NCI-H460 (cell line): ENCODE results near the gene SEMA4D. TPM values are rescaled to one million over a fixed set of nuclear protein-coding genes. Genes with fewer than 3 reads are reported as not detected.
"Not testable (repeated sequence)": the region's sequence is repeated elsewhere in the genome, so short reads cannot be mapped to it uniquely, and the experiment has no call there.

Source experiments
- DNase-seq: peaks from one replicate; pipeline ENCODE4 v3.0.0-alpha.2; 2016; ENCODE audit warnings: low read depth; ENCODE audit errors: extremely low read depth
- total RNA-seq: library from RNA; depleted of rRNA; stranded (reverse); fragments of >200 nt; shearing (Covaris generic); gene quantifications from 2 replicates; pipeline ENCODE4 v1.2.3, GENCODE V29; 2014

The SEMA4D gene
- total RNA-seq, 1 experiment from 2014 or later, result 2.3 TPM

DNA sequence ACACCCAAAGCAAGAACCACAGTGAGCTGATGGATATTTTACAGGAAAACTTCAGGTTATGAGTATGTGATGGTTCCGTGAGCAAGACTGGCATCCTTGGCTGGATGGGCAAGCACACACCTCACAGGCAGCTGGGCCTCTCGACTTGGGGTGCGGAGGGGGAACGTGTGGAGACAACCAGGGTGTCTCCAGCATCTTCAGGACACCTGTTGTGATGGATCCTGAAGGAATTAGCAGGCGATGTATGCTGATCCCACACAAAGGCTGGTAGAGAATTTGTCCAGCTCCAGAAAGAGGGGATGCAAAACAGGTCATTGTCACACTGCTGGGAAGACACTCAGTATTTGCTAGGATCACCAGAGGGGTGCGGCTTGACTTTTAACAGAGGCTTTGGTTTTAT lies 136.9 kb downstream of the SEMA4D start:
- DNase-seq, result no peak

- DNase-seq, result no peak
Observed at GRCh38 chr9:89360465-89360864, 137.4 kb downstream of the SEMA4D start.

- DNase-seq, result no peak
Observed at GRCh38 chr9:89359751-89360261, 138.1 kb downstream of the SEMA4D start.

DNA sequence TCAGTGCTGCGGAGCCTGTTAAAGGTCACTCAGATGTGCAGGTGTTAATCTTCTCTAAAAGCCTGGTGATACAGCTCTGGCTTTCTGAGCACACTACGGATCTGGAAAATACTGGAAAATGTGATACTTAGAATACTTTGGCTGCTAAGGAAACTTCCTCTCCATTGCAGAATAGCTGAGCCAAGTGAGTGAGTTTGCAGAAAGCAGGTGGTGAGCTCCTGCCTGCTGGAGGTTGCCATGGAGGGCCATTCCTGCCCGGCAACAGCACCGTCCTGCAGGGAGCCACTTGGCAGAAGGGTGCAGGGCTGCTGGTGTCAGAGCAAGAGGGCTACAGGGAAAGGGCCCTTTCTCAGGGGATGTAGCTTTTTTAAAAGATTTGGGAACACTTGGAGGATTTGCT lies 138.9 kb downstream of the SEMA4D start:
- DNase-seq, result no peak

- DNase-seq, result no peak
Observed at GRCh38 chr9:89358376-89358916, 139.5 kb downstream of the SEMA4D start.

DNA sequence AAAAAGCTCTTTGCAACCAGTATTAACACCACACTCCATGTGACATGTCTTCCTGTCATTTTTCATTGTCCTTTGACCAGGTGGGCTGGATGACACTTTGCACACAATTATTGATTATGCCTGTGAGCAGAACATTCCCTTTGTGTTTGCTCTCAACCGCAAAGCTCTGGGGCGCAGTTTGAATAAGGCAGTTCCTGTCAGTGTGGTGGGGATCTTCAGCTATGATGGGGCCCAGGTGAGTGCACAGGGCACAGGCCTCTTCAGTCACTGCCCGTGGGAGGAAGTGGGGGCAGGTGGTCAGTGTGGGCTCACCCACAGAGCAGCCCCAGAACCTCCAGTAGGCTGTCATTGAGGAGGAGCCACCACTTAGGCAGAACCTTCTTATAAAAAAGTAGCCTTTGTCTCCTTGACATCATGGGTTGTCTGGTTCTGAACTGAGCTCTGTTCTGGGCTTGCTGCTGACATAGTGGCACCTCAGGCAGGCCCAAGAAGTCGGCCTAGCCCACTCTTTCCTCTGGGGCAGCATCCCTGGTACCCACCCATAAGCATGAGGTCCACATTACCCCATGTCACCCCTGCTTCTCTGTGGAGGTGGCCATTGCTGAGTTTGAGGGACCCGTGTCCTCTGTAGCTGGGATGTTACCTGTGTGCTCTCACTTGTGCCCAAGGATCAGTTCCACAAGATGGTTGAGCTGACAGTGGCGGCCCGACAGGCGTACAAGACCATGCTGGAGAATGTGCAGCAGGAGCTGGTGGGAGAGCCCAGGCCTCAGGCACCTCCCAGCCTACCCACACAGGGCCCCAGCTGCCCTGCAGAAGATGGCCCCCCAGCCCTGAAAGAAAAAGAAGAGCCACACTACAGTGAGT lies 140.3 kb downstream of the SEMA4D start:
- DNase-seq, result no peak

GRCh38 chr9:89356782-89357181 lies 141.1 kb downstream of the SEMA4D start:
- DNase-seq, result no peak

GRCh38 chr9:89354471-89354870 lies 143.4 kb downstream of the SEMA4D start:
- no peak for DNase-seq

GRCh38 chr9:89353989-89354388 lies 143.9 kb downstream of the SEMA4D start:
- DNase-seq, result no peak

DNA sequence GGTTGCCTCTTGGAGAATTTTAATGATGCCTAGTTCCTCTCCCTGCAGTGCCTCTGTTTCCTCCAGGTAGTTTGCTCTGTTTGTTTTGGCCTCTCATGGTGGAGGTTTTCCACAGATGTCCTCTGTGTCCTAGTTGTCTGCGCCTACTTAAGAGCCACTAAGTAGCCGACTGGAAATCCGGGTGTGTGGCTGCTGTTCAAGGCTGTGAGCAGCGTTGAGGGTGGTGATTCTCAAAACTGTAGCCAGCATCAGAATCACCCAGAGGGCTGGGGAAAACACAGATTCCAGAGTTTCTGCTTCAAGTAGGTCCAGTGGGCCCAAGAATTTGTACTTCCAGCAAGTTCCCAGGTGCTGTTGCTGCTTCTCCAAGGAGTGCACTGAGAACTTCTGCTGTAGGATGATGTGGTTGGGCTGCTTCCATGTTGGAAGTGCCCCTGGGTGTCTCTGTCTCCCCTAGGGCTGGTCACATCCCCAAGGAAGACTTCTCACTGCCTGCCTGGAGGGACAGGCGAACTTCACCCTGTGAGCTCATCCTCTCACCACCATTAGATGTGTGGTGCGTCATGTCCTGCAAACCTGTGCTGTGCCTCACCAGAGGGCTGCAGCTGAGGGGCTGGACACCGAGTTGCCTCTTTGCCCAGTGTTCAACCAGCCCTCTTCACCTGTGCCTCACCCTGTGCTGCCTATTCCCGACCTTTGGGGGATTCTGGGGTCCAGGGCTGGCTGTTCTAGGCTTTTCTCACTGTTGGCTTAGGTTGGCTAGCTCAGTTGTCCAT lies 144.9 kb downstream of the SEMA4D start:
- no peak for DNase-seq

DNA sequence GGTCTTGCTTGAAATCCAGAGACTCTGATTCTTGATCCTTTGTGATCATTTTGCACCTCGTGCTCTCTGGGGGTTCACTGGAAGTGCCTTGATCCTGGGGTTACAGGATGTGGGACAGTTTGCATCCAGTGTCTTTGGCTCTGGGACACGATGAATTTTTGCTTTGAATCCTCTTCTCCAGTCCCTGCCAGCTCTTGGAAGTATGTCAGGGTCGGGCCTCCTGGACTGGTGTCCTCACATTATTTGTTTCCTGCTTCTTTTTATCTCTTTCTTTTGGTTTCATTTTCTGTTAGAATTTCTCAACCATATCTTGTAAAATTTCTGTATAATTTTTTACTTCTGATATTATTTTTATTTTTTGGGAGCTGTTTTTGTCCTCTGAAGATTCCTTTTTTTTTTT lies 145.5 kb downstream of the SEMA4D start:
- no peak for DNase-seq

DNA sequence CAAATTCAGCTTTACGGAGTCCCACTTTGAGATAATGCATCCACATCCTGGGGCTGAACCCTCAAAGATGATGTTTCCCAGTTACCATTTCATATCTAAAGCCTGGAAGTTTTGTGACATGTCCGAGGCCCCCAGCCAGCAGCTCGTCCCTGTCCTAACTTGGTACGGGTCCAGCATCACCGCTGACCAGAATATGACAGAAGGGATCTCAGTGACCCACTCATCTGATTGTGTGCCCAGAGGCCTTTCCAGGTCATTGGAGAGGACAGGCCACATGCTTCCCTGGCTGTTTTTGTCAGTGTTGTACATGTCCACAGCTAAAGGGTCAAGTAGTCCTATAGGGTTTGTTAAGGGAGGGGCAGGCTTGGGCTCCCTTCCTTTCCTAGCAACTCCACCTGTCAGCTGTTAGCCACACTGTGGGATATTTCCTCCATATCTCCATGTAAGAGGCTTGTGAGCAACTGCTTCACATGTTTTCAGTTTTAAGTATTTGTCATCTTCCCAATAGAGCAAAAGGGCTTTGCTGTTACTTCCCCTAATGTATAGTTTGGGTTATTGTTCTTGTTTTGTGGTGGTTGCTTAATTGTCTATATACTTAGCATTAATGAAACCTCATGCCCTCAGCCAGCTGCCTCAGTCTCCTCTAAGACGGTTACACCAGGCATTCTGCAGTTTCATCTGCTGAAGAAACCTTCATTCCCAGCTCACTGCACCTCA lies 146.2 kb downstream of the SEMA4D start:
- DNase-seq, result no peak

DNA sequence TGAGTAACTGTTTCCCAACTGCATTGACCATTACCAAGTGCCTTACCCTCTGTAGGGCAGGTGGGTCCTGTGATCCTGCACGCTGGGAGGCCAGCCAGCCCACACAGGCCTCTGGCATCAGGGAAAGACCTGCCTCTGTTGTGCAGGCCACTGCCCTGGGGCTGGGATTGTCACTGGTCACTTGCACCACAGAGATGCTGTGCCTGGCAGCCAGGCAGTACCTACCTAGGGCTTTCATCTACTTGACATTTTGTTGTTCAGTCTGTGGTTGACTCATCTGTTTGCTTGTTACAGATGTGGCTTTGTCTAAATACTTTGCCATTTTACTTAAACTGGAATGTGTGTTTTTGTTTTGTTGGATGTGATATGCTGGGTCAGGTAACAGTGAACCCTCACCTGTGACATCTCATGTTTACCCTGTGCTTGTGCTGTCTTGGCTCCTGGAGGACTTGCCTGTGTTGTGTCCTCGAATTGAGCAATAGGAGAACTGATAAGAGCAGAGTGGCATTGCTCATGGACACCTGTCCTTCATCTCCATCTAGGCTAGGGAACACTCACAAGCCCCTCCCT lies 146.8 kb downstream of the SEMA4D start:
- no peak for DNase-seq

- no peak for DNase-seq
Observed at GRCh38 chr9:89349607-89350006, 148.3 kb downstream of the SEMA4D start.

- DNase-seq, result no peak
Observed at GRCh38 chr9:89347651-89348050, 150.3 kb downstream of the SEMA4D start.

GRCh38 chr9:89346696-89347095 lies 151.2 kb downstream of the SEMA4D start:
- DNase-seq, result no peak

GRCh38 chr9:89345476-89345875 lies 152.4 kb downstream of the SEMA4D start:
- no peak for DNase-seq

- not testable (repeated sequence) for DNase-seq
Observed at GRCh38 chr9:89343812-89344211, 154.1 kb downstream of the SEMA4D start.

GRCh38 chr9:89342948-89343347 lies 155.0 kb downstream of the SEMA4D start:
- no peak for DNase-seq

DNA sequence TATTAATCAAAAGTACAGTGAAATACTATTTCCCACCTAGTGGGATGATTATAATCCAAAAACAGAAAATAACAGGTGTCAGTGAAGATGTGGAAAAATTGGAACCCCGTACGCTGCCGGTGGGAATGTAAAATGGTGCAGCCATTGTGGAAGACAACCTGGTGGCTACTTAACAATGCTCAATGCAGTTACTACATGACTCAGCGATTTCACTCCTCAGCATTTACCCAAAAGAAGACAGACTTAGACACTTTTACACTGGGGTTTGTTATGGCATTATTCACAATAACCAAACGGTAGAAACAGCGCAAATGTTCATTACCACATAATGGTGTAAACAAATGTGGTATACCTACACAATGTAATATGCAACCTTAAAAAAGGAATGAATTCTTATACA lies 155.7 kb downstream of the SEMA4D start:
- DNase-seq, result no peak
